ENCODE measurements around the gene HNRNPA2B1. TPM values are rescaled to one million over a fixed set of nuclear protein-coding genes. Genes with fewer than 3 reads are reported as not detected.

Gene HNRNPA2B1
- total RNA-seq, 1 experiment from 2014 or later = 1,101 TPM

DNA sequence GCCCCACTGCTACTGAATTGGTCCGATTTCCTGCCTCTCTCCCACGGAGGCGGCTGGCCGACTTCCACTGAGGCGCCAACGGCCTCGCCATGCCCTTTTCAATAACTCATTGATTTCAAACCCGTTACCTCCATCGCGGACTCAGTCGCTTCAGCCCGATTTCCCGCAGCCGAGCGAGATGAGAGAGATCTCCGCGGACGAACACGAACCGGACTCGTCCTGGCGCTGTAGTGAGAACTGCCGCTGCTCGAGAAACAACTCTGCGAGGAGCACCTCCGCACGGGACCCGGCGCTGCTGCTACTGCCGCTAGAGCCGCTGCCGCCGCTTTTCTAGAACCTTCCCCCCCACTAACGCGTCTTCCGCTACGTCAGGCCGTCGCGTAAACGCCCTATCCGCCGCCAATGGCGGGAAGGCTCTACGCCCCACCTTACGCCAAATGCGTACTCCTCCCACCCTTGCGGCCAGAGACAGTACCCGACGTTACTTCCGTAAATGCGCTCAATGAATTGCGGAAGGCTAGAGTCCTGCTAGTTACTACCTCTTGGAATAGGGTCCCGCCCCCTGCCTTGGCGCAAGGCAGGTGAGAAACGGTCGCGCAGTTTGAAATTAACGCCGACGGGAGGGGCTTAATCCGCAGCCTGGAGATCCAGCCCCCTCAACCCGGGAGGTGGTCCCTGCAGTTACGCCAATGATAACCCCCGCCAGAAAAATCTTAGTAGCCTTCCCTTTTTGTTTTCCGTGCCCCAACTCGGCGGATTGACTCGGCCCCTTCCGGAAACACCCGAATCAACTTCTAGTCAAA, at the start of gene HNRNPA2B1 (continued):
- TF ChIP-seq, protein P1, sequence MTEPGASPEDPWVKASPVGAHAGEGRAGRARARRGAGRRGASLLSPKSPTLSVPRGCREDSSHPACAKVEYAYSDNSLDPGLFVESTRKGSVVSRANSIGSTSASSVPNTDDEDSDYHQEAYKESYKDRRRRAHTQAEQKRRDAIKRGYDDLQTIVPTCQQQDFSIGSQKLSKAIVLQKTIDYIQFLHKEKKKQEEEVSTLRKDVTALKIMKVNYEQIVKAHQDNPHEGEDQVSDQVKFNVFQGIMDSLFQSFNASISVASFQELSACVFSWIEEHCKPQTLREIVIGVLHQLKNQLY (CRISPR knock-in tag; IDR thresholded peaks at IDR 0.05) = no peak
- TF ChIP-seq TP53 (CRISPR knock-in tag; IDR thresholded peaks at IDR 0.05) (no peak), ZNF232 (CRISPR knock-in tag; IDR thresholded peaks at IDR 0.05) (peak; percentile 65; the same call in 1 of the 2 replicates), ZNF263 (CRISPR knock-in tag; IDR thresholded peaks at IDR 0.05; ENCODE audit: low read depth) (no peak), NFYB (CRISPR knock-in tag; conservative IDR thresholded peaks at IDR 0.05; ENCODE audit: low read depth) (no peak; the same call in 1 of the 2 replicates), GABPB1 (CRISPR knock-in tag; IDR thresholded peaks at IDR 0.05) (no peak), JAZF1 (CRISPR knock-in tag; IDR thresholded peaks at IDR 0.05) (no peak), ATF3 (CRISPR knock-in tag; conservative IDR thresholded peaks at IDR 0.05) (no peak), CREB1 (CRISPR knock-in tag; IDR thresholded peaks at IDR 0.05) (0 out of 2 replicates have a peak, but pooled peaks have one; percentile 41), GTF2I (CRISPR knock-in tag; conservative IDR thresholded peaks at IDR 0.05) (no peak), ARID4B (CRISPR knock-in tag; IDR thresholded peaks at IDR 0.05; ENCODE audit: borderline replicate concordance) (peak; percentile 58; the same call in 1 of the 2 replicates), MAX (CRISPR knock-in tag; IDR thresholded peaks at IDR 0.05) (peak; percentile 50; the same call in 1 of the 2 replicates), ZNF423 (CRISPR knock-in tag; IDR thresholded peaks at IDR 0.05) (no peak), CDX4 (CRISPR knock-in tag; IDR thresholded peaks at IDR 0.05; ENCODE audit: borderline replicate concordance) (no peak), EMX1 (CRISPR knock-in tag; IDR thresholded peaks at IDR 0.05) (no peak), ZNF121 (CRISPR knock-in tag; IDR thresholded peaks at IDR 0.05) (peak; percentile 0; the same call in 1 of the 2 replicates), NFE2L1 (CRISPR knock-in tag; IDR thresholded peaks at IDR 0.05) (no peak; the same call in 1 of the 2 replicates), ELF4 (CRISPR knock-in tag; IDR thresholded peaks at IDR 0.05; ENCODE audit: low read depth) (no peak), FOXJ3 (CRISPR knock-in tag; IDR thresholded peaks at IDR 0.05; ENCODE audit: borderline replicate concordance) (no peak), IRF2 (CRISPR knock-in tag; IDR thresholded peaks at IDR 0.05; ENCODE audit: borderline replicate concordance, low read depth) (peak; percentile 30; the same call in 1 of the 2 replicates), HMGA2 (CRISPR knock-in tag; IDR thresholded peaks at IDR 0.05) (0 out of 2 replicates have a peak, but pooled peaks have one; percentile 3)

DNA sequence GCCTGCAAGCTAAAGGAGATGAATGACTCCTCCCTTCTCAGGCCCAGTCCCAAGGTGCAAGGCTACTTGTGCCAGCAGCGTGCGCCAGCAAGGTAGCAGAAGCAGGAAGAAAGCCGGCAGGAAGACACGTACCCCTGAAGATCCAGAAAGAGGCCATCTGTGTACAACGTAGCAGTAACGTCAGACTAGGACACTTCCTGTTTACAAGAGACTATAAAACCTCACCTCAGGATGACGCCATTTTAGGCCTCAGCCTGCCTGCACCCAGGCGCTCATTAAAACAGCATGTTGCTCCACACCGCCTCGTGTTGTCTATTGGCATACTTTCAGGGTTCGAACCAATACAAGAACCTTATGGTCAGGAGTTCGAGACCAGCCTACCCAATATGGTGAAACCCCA, 49.7 kb upstream of the HNRNPA2B1 start:
- Mint-ChIP-seq H3K27ac (no peak overlapping the region), H3K36me3 (no peaks in the 10 kb centered on the region), H3K9me3 (no peaks in the 10 kb centered on the region), H3K4me3 (no peak overlapping the region), H3K4me1 (no peaks in the 10 kb centered on the region), H3K27me3 (ENCODE audit: low read depth) (no peaks in the 10 kb centered on the region)
- no peak for TF ChIP-seq FOXK1 (CRISPR knock-in tag; IDR thresholded peaks at IDR 0.05)
- CTCF ChIA-PET = no interaction called here
- DNase-seq (ENCODE audit: low spot score) (no peak), ATAC-seq (no peak)
- POLR2A ChIA-PET = no interaction called here
